B cell (primary cell): ENCODE measurements around the gene TMEM43. TPM values are rescaled to one million over a fixed set of nuclear protein-coding genes. Genes with fewer than 3 reads are reported as not detected.
"Not testable (repeated sequence)": the region's sequence is repeated elsewhere in the genome, so short reads cannot be mapped to it uniquely, and the experiment has no call there.

Experiments used
- ATAC-seq: fragments of 200-7000 bp; cut with Tn5 transposase; one replicate; pipeline ENCODE4 v1.10.0; 2021; ENCODE audit warnings: low read depth, mild to moderate bottlenecking, moderate number of reproducible peaks, moderate library complexity
- CTCF ChIA-PET: fragments of 350-600 bp; sonication (Branson Sonifier 250); formaldehyde crosslinking; loops from one replicate; lab custom pipeline; 2021; ENCODE audit warnings: antibody characterized with exemption, inconsistent platforms; lab: Charles Lee
- POLR2A ChIA-PET: fragments of 350-600 bp; sonication (Branson Sonifier 250); formaldehyde crosslinking; loops from one replicate; lab custom pipeline; 2021; ENCODE audit warnings: antibody characterized with exemption; lab: Charles Lee
- DNase-seq: peaks from one replicate; pipeline ENCODE4 v3.0.0; 2013
- H2AFZ ChIP-seq: 2 replicates; pipeline ENCODE4 v1.6.1; 2012; ENCODE audit warnings: mild to moderate bottlenecking, low read depth, low read length; ENCODE audit not compliant: insufficient read depth, poor library complexity, severe bottlenecking
- H3K27ac ChIP-seq, 2 donors: 1 replicate in 1 of 2; 2 replicates in 1 of 2; pipeline ENCODE4 v1.5.1; 2012 to 2013; ENCODE audit warnings: low read length in 2 of 2, mild to moderate bottlenecking in 2 of 2, moderate library complexity in 1 of 2
- H3K27me3 ChIP-seq, 4 experiments: fragments of 200-600 bp in 1 of 4; sonication (generic) in 1 of 4; replicated peaks in 1 of 4; 1 replicate in 2 of 4; 2 replicates in 2 of 4; pipeline versions ENCODE4 v1.6.1 to v1.7.0; 2013 to 2016; ENCODE audit warnings: low read length in 3 of 4, mild to moderate bottlenecking in 2 of 4, mixed read lengths in 1 of 4, moderate library complexity in 1 of 4; ENCODE audit not compliant: insufficient read depth in 4 of 4, control insufficient read depth in 3 of 4; ENCODE audit errors: control extremely low read depth in 1 of 4
- H3K36me3 ChIP-seq, 2 experiments: replicated peaks in 1 of 2; 1 replicate in 1 of 2; 2 replicates in 1 of 2; pipeline versions ENCODE4 v1.6.1 to v1.7.1; 2013; ENCODE audit warnings: low read length in 1 of 2; ENCODE audit not compliant: insufficient read depth in 2 of 2, control insufficient read depth in 1 of 2; ENCODE audit errors: control extremely low read depth in 1 of 2, extremely low read depth in 1 of 2
- H3K4me1 ChIP-seq, 2 donors: fragments of 200-600 bp in 1 of 2; sonication (generic) in 1 of 2; 1 replicate in 1 of 2; 2 replicates in 1 of 2; pipeline versions ENCODE4 v1.5.1 to v1.6.1; 2013 to 2017; ENCODE audit warnings: low read length in 2 of 2; ENCODE audit not compliant: control insufficient read depth in 2 of 2, insufficient read depth in 2 of 2
- H3K4me2 ChIP-seq: replicated peaks from 2 replicates; pipeline ENCODE3; 2012; ENCODE audit warnings: mild to moderate bottlenecking, low read depth, low read length; ENCODE audit not compliant: poor library complexity, severe bottlenecking
- H3K4me3 ChIP-seq, 5 experiments: fragments of 200-600 bp in 1 of 5; sonication (generic) in 1 of 5; 1 replicate in 3 of 5; 2 replicates in 2 of 5; pipeline versions ENCODE4 v1.5.1 to v1.7.0; 2011 to 2016; ENCODE audit warnings: low read length in 4 of 5, mild to moderate bottlenecking in 4 of 5, low read depth in 2 of 5, control low read depth in 1 of 5, moderate library complexity in 1 of 5; ENCODE audit not compliant: insufficient read depth in 1 of 5; ENCODE audit errors: control extremely low read depth in 1 of 5, extremely low read depth in 1 of 5
- H3K79me2 ChIP-seq: fragments of 200-600 bp; sonication (generic); one replicate; pipeline ENCODE4 v1.6.0; 2016; ENCODE audit warnings: low read length; ENCODE audit not compliant: control insufficient read depth, insufficient read depth
- H3K9ac ChIP-seq: fragments of 200-600 bp; sonication (generic); 2 replicates; pipeline ENCODE4 v1.6.1; 2017; ENCODE audit warnings: mild to moderate bottlenecking, low read length, moderate library complexity
- H3K9me3 ChIP-seq, 3 donors: one replicate each; pipeline versions ENCODE4 v1.6.1 to v1.7.1; 2013; ENCODE audit warnings: low read length in 2 of 3; ENCODE audit not compliant: control insufficient read depth in 2 of 3, insufficient read depth in 1 of 3; ENCODE audit errors: control extremely low read depth in 1 of 3
- H4K20me1 ChIP-seq: 2 replicates; pipeline ENCODE4 v1.6.0; 2012; ENCODE audit warnings: mild to moderate bottlenecking, low read length; ENCODE audit not compliant: insufficient read depth, control insufficient read depth, poor library complexity, severe bottlenecking
- H3K27ac Mint-ChIP-seq: one replicate; pipeline ENCODE4 v1.8.0; 2021; ENCODE audit warnings: mixed read lengths
- H3K27me3 Mint-ChIP-seq: one replicate; pipeline ENCODE4 v1.8.0; 2021; ENCODE audit warnings: mixed read lengths
- H3K4me1 Mint-ChIP-seq: one replicate; pipeline ENCODE4 v1.8.0; 2021; ENCODE audit warnings: mixed read lengths
- H3K4me3 Mint-ChIP-seq: one replicate; pipeline ENCODE4 v1.8.0; 2021; ENCODE audit warnings: mixed read lengths
- H3K9me3 Mint-ChIP-seq: one replicate; pipeline ENCODE4 v1.8.0; 2022; ENCODE audit warnings: mixed read lengths; ENCODE audit not compliant: insufficient read depth
- EZH2 ChIP-seq: IDR thresholded peaks from 2 replicates; pipeline ENCODE4 v1.6.1; 2012; ENCODE audit warnings: borderline replicate concordance, low read depth, mild to moderate bottlenecking, moderate library complexity, low read length; ENCODE audit not compliant: insufficient read depth, poor library complexity, severe bottlenecking
- WGBS: methylation state at CpG from one replicate; pipeline ENCODE4 v1.1.5; 2013; ENCODE audit warnings: missing lambda C conversion rate; ENCODE audit not compliant: insufficient coverage; 5-methylcytosine and 5-hydroxymethylcytosine counted together
- intact Hi-C: fragments of 100-400 bp; cut with micrococcal nuclease; formaldehyde crosslinking; loops from one replicate; pipeline ENCODE4 v1.10.0; 2022
- polyA plus RNA-seq: library from polyadenylated mRNA; depleted of rRNA; stranded (reverse); fragments of >200 nt; gene quantifications from 2 replicates; pipeline ENCODE4 v1.2.3, GENCODE V29; 2012
- total RNA-seq, 2 donors: library from RNA; stranded (reverse); fragments of 120-200 nt in 1 of 2; gene quantifications; 1 replicate in 1 of 2; 2 replicates in 1 of 2; pipeline versions ENCODE4 v1.2.3 to v1.2.4, GENCODE V29; 2013 to 2022
- TF ChIP-seq, protein P1 (sequence below): fragments of 200-600 bp; IDR thresholded peaks from one replicate; pipeline ENCODE4 v1.8.0; 2022; ENCODE audit warnings: antibody characterized with exemption, mild to moderate bottlenecking

The TMEM43 gene
- total and polyA plus RNA-seq, 2 donors (not counting 1 experiment from before 2014, with no cell fraction given) = 29.5 to 37.6 TPM

DNA sequence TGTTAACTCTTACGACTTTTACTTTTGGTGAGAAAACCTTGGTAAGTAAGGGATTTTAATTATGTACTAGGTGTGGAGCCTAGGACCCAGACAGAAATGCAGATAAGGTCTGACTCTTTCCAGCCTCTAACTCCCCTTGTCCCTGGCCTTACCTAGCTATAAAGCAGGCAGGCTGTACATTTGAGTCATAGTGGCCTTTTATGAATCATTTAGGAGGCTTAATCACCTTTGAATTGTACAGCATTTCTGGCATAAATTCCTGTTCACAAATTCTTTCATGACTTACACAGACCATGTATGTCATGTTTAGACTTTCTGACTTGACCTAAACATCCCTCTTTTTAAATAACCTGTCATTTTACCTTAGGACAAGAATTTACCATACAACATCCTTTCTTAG lies 47.5 kb upstream of the TMEM43 start:
- H3K4me3 Mint-ChIP-seq = no peak overlapping the region
- no peak overlapping the region for H2AFZ ChIP-seq

DNA sequence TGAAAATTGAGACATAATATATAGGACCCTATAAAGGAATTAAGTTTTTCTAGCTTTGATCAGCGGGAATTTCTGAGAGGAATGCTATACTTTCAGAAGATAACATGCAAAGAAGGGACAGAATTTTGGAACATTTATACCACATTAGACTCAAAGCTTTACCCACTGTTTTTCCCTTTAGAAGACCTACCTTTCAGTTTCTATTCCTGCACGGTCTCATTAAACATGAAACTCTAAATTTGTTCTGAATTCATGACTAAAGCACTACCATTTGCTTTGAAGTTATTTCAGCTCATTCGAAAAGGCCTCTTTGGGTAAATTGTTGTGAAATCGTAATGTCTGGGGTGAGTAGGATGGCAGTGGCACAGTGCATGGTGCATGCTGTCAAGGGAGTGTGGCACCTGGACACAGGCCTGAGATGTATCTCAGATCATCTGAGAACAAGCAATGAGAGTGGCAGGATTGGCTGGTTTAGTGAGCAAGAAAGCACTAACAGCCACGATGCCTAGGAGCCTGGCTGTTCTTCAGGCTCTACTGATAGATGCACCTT lies 42.7 kb upstream of the TMEM43 start:
- no peaks in the 10 kb centered on the region for H3K4me1 Mint-ChIP-seq
- ChIA-PET POLR2A (no interaction called here), CTCF (no interaction called here)
- Histone ChIP-seq H3K27me3 (peaks cover 0 to 5% (median 0%) of the 10 kb centered on the region in 4 experiments), H3K4me2 (no peak overlapping the region), H3K36me3 (no peaks in the 10 kb centered on the region), H3K4me1 (no peaks in the 10 kb centered on the region), H3K79me2 (no peaks in the 10 kb centered on the region), H4K20me1 (no peaks in the 10 kb centered on the region), H3K9me3 (peaks cover 0 to 3% (median 1%) of the 10 kb centered on the region in 3 donors), H2AFZ (no peak overlapping the region), H3K27ac (no peak overlapping the region), H3K4me3 (no peak overlapping the region), H3K9ac (no peak overlapping the region)
- 76% methylated on average over 2 of the region's 5 CpGs for WGBS
- DNase-seq = no peak
- ATAC-seq = no peak
- intact Hi-C loops = no loop called here
- no peak overlapping the region for H3K27ac Mint-ChIP-seq
- TF ChIP-seq EZH2 = no peak
- TF ChIP-seq, protein P1, sequence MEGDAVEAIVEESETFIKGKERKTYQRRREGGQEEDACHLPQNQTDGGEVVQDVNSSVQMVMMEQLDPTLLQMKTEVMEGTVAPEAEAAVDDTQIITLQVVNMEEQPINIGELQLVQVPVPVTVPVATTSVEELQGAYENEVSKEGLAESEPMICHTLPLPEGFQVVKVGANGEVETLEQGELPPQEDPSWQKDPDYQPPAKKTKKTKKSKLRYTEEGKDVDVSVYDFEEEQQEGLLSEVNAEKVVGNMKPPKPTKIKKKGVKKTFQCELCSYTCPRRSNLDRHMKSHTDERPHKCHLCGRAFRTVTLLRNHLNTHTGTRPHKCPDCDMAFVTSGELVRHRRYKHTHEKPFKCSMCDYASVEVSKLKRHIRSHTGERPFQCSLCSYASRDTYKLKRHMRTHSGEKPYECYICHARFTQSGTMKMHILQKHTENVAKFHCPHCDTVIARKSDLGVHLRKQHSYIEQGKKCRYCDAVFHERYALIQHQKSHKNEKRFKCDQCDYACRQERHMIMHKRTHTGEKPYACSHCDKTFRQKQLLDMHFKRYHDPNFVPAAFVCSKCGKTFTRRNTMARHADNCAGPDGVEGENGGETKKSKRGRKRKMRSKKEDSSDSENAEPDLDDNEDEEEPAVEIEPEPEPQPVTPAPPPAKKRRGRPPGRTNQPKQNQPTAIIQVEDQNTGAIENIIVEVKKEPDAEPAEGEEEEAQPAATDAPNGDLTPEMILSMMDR = no peak
- no peak overlapping the region for H3K4me3 Mint-ChIP-seq
- peaks cover 6% of the 10 kb centered on the region for H3K9me3 Mint-ChIP-seq
- H3K27me3 Mint-ChIP-seq = peaks cover 14% of the 10 kb centered on the region

More for the DNA sequence above, 47.5 kb upstream of the TMEM43 start:
- peaks cover 2% of the 10 kb centered on the region for H3K9me3 Mint-ChIP-seq
- peaks cover 10% of the 10 kb centered on the region for H3K27me3 Mint-ChIP-seq
- H3K36me3 ChIP-seq = no peaks in the 10 kb centered on the region
- no peak for DNase-seq
- H3K9ac ChIP-seq = no peak overlapping the region
- ATAC-seq = no peak
- intact Hi-C loops = no loop called here
- H3K27ac ChIP-seq = no peak overlapping the region
- peaks cover 0 to 1% (median 0%) of the 10 kb centered on the region in 3 donors for H3K9me3 ChIP-seq
- H3K4me1 ChIP-seq = no peaks in the 10 kb centered on the region
- ChIA-PET CTCF (no interaction called here), POLR2A (no interaction called here)
- no peaks in the 10 kb centered on the region for H3K27me3 ChIP-seq
- no peak overlapping the region for H3K4me3 ChIP-seq
- H3K79me2 ChIP-seq = no peaks in the 10 kb centered on the region
- no peaks in the 10 kb centered on the region for H3K4me1 Mint-ChIP-seq
- TF ChIP-seq, protein P1 = no peak
- TF ChIP-seq EZH2 = no peak
- no peak overlapping the region for H3K4me2 ChIP-seq
- H4K20me1 ChIP-seq = no peaks in the 10 kb centered on the region
- WGBS = no CpG with 5 or more reads among the region's 1 CpG
- H3K27ac Mint-ChIP-seq = no peak overlapping the region

DNA sequence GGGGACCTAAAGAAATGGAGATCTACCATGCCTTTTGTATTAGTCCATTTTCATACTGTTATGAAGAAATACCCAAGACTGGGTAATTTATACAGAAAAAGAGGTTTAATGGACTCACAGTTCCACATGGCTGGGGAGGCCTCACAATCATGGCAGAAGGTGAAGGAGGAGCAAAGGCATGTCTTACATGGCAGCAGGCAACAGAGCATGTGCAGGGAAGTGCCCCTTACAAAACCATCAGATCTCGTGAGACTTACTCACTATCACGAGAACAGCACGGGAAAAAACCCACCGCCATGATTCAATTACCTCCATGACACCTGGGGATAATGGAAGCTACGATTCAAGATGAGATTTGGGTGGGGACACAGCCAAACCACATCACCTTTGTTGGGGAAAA lies 37.4 kb upstream of the TMEM43 start:
- Mint-ChIP-seq H3K9me3 (peaks cover 10% of the 10 kb centered on the region), H3K27me3 (peaks cover 24% of the 10 kb centered on the region)
- CTCF ChIA-PET, ATAC-seq, DNase-seq, POLR2A ChIA-PET, H3K9ac ChIP-seq, H3K27ac Mint-ChIP-seq, H2AFZ ChIP-seq, H3K9me3 ChIP-seq, H3K27ac ChIP-seq, H3K4me1 ChIP-seq, H3K4me3 Mint-ChIP-seq, H3K36me3 ChIP-seq, H3K79me2 ChIP-seq, intact Hi-C loops, H3K4me1 Mint-ChIP-seq, H4K20me1 ChIP-seq, H3K4me3 ChIP-seq, H3K4me2 ChIP-seq, H3K27me3 ChIP-seq: not testable (repeated sequence)
- WGBS = no CpG with 5 or more reads among the region's 5 CpGs
